ENCODE measurements around the gene AGAP1. TPM values are rescaled to one million over a fixed set of nuclear protein-coding genes. Genes with fewer than 3 reads are reported as not detected.

Gene AGAP1
- total and polyA plus RNA-seq, 10 donors, result 1.1 to 26.6 (median 11.3) TPM

- TF ChIP-seq POLR2AphosphoS5 (IDR thresholded peaks at IDR 0.05) (no peak), CTCF (IDR thresholded peaks at IDR 0.05 in 8 of 11, conservative IDR thresholded peaks at IDR 0.05 in 3 of 11) (no peak), POLR2A (IDR thresholded peaks at IDR 0.05) (no peak)
- 69 to 78% (median 74%) methylated on average over 19 of the region's 19 CpGs for WGBS, 5 donors
- Histone ChIP-seq H3K9me3 (peaks cover 0 to 11% (median 8%) of the 10 kb centered on the region in 8 donors), H3K4me3 (no peak overlapping the region), H3K27me3 (replicated peaks in 1 of 7) (peaks cover 0 to 15% (median 0%) of the 10 kb centered on the region in 7 donors), H3K27ac (no peak overlapping the region), H3K36me3 (no peaks in the 10 kb centered on the region), H3K4me1 (no peaks in the 10 kb centered on the region)
- intact Hi-C loops (cut with DNase I; ENCODE audit: low total_unique reads), result no loop called here
- no peak for DNase-seq
Measured at GRCh38 chr2:236054621-236055305, 560.9 kb downstream of the AGAP1 start.

- H3K4me3 ChIP-seq, result no peak overlapping the region
- no peaks in the 10 kb centered on the region for H3K4me1 ChIP-seq
- 67 to 78% (median 73%) methylated on average over 13 of the region's 13 CpGs for WGBS, 5 donors
- no peaks in the 10 kb centered on the region for H3K36me3 ChIP-seq
- peaks cover 0 to 11% (median 8%) of the 10 kb centered on the region in 8 donors for H3K9me3 ChIP-seq
- TF ChIP-seq POLR2A (IDR thresholded peaks at IDR 0.05) (no peak), CTCF (IDR thresholded peaks at IDR 0.05 in 8 of 11, conservative IDR thresholded peaks at IDR 0.05 in 3 of 11) (no peak), POLR2AphosphoS5 (IDR thresholded peaks at IDR 0.05) (no peak)
- intact Hi-C loops (cut with DNase I; ENCODE audit: low total_unique reads), result no loop called here
- no peak overlapping the region for H3K27ac ChIP-seq
- peaks cover 0 to 15% (median 0%) of the 10 kb centered on the region in 7 donors for H3K27me3 ChIP-seq (replicated peaks in 1 of 7)
- DNase-seq, result no peak
Measured at GRCh38 chr2:236055471-236055870, 561.6 kb downstream of the AGAP1 start.

GRCh38 chr2:236056141-236056540 is 562.3 kb downstream of the AGAP1 start:
- TF ChIP-seq CTCF (IDR thresholded peaks at IDR 0.05 in 8 of 11, conservative IDR thresholded peaks at IDR 0.05 in 3 of 11), result no peak
- no peak for TF ChIP-seq POLR2AphosphoS5 (IDR thresholded peaks at IDR 0.05)
- TF ChIP-seq POLR2A (IDR thresholded peaks at IDR 0.05), result no peak
- Histone ChIP-seq H3K27ac (no peak overlapping the region), H3K9me3 (peaks cover 0 to 11% (median 8%) of the 10 kb centered on the region in 8 donors), H3K27me3 (replicated peaks in 1 of 7) (peaks cover 0 to 13% (median 0%) of the 10 kb centered on the region in 7 donors), H3K4me1 (no peaks in the 10 kb centered on the region), H3K36me3 (no peaks in the 10 kb centered on the region), H3K4me3 (no peak overlapping the region)
- 89 to 96% (median 90%) methylated on average over 9 of the region's 9 CpGs for WGBS, 5 donors
- DNase-seq, result no peak
- intact Hi-C loops (cut with DNase I; ENCODE audit: low total_unique reads), result no loop called here

- Histone ChIP-seq H3K27me3 (replicated peaks in 1 of 7) (peaks cover 0 to 10% (median 0%) of the 10 kb centered on the region in 7 donors), H3K9me3 (peaks cover 0 to 11% (median 8%) of the 10 kb centered on the region in 8 donors), H3K4me1 (no peaks in the 10 kb centered on the region), H3K27ac (no peak overlapping the region), H3K36me3 (no peaks in the 10 kb centered on the region), H3K4me3 (no peak overlapping the region)
- 62 to 76% (median 71%) methylated on average over 4 of the region's 4 CpGs for WGBS, 5 donors
- DNase-seq, result no peak
- intact Hi-C loops (cut with DNase I; ENCODE audit: low total_unique reads), result no loop called here
- no peak for TF ChIP-seq POLR2A (IDR thresholded peaks at IDR 0.05)
Measured at GRCh38 chr2:236057375-236057774, 563.5 kb downstream of the AGAP1 start.

All from spleen (tissue), 11 donors.